Skeletal muscle tissue (tissue), 5 donors: ENCODE results near the gene POTEB. TPM values are rescaled to one million over a fixed set of nuclear protein-coding genes. Genes with fewer than 3 reads are reported as not detected.
"Not testable (repeated sequence)": the region's sequence is repeated elsewhere in the genome, so short reads cannot be mapped to it uniquely, and the experiment has no call there.

Experiments used
- H3K27ac ChIP-seq: one replicate; pipeline ENCODE4 v1.7.0; 2013; ENCODE audit warnings: mild to moderate bottlenecking, low read depth, low read length, inconsistent platforms
- H3K27me3 ChIP-seq, 3 donors: one replicate each; pipeline ENCODE4 v1.7.0; 2013; ENCODE audit warnings: low read length in 3 of 3; ENCODE audit not compliant: control insufficient read depth in 3 of 3, insufficient read depth in 3 of 3
- H3K36me3 ChIP-seq, 3 donors: one replicate each; pipeline ENCODE4 v1.7.0; 2013; ENCODE audit warnings: low read length in 3 of 3; ENCODE audit not compliant: control insufficient read depth in 3 of 3, insufficient read depth in 3 of 3
- H3K4me1 ChIP-seq, 3 donors: one replicate each; pipeline ENCODE4 v1.7.0; 2013; ENCODE audit warnings: low read length in 3 of 3, mild to moderate bottlenecking in 3 of 3; ENCODE audit not compliant: control insufficient read depth in 3 of 3, insufficient read depth in 3 of 3
- H3K4me3 ChIP-seq, 3 donors: one replicate each; pipeline ENCODE4 v1.7.0; 2013; ENCODE audit warnings: low read length in 3 of 3
- H3K9ac ChIP-seq, 3 donors: one replicate each; pipeline ENCODE4 v1.7.0; 2013; ENCODE audit warnings: low read length in 3 of 3, mild to moderate bottlenecking in 3 of 3, moderate library complexity in 2 of 3, low read depth in 1 of 3
- H3K9me3 ChIP-seq, 3 donors: one replicate each; pipeline ENCODE4 v1.7.0; 2013; ENCODE audit warnings: low read length in 3 of 3; ENCODE audit not compliant: control insufficient read depth in 3 of 3
- small RNA-seq: library from RNA; depleted of rRNA; stranded (forward); fragments of <200 nt; gene quantifications from one replicate; pipeline ENCODE3, GENCODE V24; 2014
- total RNA-seq: library from RNA; depleted of rRNA; stranded (reverse); fragments of >200 nt; gene quantifications from one replicate; pipeline ENCODE4 v1.2.3, GENCODE V29; 2014
- donor health status: Osteomylitis.

POTEB gene
- not detected for total RNA-seq

- not testable (repeated sequence) for H3K4me1 ChIP-seq, H3K9ac ChIP-seq, H3K27ac ChIP-seq, H3K36me3 ChIP-seq, H3K27me3 ChIP-seq, H3K9me3 ChIP-seq, H3K4me3 ChIP-seq
Measured at GRCh38 chr15:21877635-21878034, at the start of gene POTEB. TSS of gene POTEB (minus strand) at chr15:21877735. CDS start at chr15:21877246, 489 bp downstream.

GRCh38 chr15:21890955-21891354 lies 13.4 kb upstream of the POTEB start:
- H3K9ac ChIP-seq, H3K9me3 ChIP-seq, H3K4me3 ChIP-seq, H3K4me1 ChIP-seq, H3K36me3 ChIP-seq, H3K27ac ChIP-seq, H3K27me3 ChIP-seq: not testable (repeated sequence)

- not testable (repeated sequence) for H3K9me3 ChIP-seq, H3K27me3 ChIP-seq, H3K27ac ChIP-seq, H3K36me3 ChIP-seq, H3K4me1 ChIP-seq, H3K9ac ChIP-seq, H3K4me3 ChIP-seq
Measured at GRCh38 chr15:21889542-21889941, 12.0 kb upstream of the POTEB start.

- H3K9ac ChIP-seq, H3K9me3 ChIP-seq, H3K4me3 ChIP-seq, H3K27ac ChIP-seq, H3K36me3 ChIP-seq, H3K27me3 ChIP-seq, H3K4me1 ChIP-seq: not testable (repeated sequence)
Measured at GRCh38 chr15:21838831-21839230, 38.7 kb downstream of the POTEB start.

Small RNA genes lying within 50 kb of the gene (small RNA-seq; reads per million reads assigned to genes)
- gene MIR3118-4 (not detected), gene RNU6-631P (not detected)

Other genes with a start within 250 kb of the POTEB start
- gene OR4M2, start 202.8 kb upstream of the POTEB start, total RNA-seq = not detected